ENCODE measurements around the gene LHFPL3. TPM values are rescaled to one million over a fixed set of nuclear protein-coding genes. Genes with fewer than 3 reads are reported as not detected.

Gene LHFPL3
- total and polyA plus RNA-seq, 7 donors: 0.17 to 0.55 (median 0.36) TPM; not detected in 4

DNA sequence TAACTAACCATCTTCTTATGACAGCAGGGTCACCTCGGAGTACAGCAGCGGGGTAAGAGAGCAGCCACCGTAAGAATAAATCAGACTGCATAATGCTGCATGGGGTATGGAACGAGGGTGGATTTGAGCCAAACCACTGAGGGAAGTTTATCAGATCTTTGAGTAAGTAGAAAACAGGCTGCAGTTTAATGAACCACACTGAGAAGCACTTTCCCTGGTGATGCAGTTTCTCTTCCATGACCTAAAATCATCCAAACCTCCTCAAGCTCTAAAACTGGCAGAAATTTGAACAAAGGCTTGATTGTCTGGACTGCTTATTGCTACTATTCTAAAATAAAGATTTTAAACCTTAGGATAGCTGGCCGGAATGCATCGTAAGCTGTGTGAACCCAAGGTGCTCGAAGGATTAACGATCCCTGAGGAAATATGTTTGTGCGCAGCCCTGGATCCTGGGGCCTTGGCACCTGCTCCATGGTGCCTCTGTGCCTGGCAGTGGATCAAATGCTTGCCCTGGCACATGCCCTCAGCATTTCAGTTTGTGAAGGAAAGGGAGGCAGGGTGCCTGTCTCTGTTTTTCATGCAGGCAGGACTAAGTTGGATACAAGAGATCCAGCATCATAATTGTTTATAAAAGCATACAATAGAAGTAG lies 322.7 kb downstream of the LHFPL3 start:
- Histone ChIP-seq H3K4me1 (peaks cover 0 to 27% (median 6%) of the 10 kb centered on the region in 4 donors), H3K9me3 (no peaks in the 10 kb centered on the region), H3K4me3 (no peak overlapping the region), H3K36me3 (no peaks in the 10 kb centered on the region), H3K27me3 (no peaks in the 10 kb centered on the region), H3K27ac (peak overlapping the region in 2 of 4 donors; percentile 1 to 72)
- WGBS, 2 donors: 63 to 66% methylated on average over 9 of the region's 9 CpGs
- intact Hi-C loops (cut with DNase I): no loop called here
- TF ChIP-seq POLR2AphosphoS5 (IDR thresholded peaks at IDR 0.05) (peak in 1 of 4 donors; percentile 16), POLR2A (IDR thresholded peaks at IDR 0.05) (no peak)
- peak; percentile 73 for DNase-seq

DNA sequence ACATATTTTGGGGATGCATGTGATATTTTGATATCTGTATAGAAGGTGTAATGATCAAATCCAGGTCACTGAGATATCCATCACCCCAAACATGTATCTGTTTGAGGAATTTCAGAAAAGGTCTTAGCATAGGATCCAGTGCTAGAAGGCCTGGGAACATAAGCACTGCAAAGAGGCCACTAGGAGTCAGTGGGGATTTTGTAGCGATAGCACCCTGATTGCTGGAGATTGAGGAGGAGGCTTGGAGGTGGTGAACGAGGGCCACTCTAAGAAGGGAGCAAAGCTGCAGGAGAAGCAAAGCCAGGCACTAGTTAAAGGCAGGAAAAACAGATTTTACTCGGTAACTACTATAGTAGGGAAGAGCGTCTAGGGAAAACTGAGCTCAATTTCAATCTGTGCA lies 324.0 kb downstream of the LHFPL3 start:
- Histone ChIP-seq H3K9me3 (no peaks in the 10 kb centered on the region), H3K4me3 (no peak overlapping the region), H3K36me3 (no peaks in the 10 kb centered on the region), H3K27me3 (no peaks in the 10 kb centered on the region), H3K4me1 (peaks cover 0 to 27% (median 6%) of the 10 kb centered on the region in 4 donors), H3K27ac (no peak overlapping the region)
- TF ChIP-seq POLR2AphosphoS5 (IDR thresholded peaks at IDR 0.05) (no peak), EP300 (IDR thresholded peaks at IDR 0.05) (no peak), POLR2A (IDR thresholded peaks at IDR 0.05) (no peak)
- TF ChIP-seq, protein P1, sequence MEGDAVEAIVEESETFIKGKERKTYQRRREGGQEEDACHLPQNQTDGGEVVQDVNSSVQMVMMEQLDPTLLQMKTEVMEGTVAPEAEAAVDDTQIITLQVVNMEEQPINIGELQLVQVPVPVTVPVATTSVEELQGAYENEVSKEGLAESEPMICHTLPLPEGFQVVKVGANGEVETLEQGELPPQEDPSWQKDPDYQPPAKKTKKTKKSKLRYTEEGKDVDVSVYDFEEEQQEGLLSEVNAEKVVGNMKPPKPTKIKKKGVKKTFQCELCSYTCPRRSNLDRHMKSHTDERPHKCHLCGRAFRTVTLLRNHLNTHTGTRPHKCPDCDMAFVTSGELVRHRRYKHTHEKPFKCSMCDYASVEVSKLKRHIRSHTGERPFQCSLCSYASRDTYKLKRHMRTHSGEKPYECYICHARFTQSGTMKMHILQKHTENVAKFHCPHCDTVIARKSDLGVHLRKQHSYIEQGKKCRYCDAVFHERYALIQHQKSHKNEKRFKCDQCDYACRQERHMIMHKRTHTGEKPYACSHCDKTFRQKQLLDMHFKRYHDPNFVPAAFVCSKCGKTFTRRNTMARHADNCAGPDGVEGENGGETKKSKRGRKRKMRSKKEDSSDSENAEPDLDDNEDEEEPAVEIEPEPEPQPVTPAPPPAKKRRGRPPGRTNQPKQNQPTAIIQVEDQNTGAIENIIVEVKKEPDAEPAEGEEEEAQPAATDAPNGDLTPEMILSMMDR (IDR thresholded peaks at IDR 0.05): no peak
- no peak for DNase-seq
- intact Hi-C loops (cut with DNase I): no loop called here
- 72 to 84% methylated on average over 4 of the region's 4 CpGs for WGBS, 2 donors

DNA sequence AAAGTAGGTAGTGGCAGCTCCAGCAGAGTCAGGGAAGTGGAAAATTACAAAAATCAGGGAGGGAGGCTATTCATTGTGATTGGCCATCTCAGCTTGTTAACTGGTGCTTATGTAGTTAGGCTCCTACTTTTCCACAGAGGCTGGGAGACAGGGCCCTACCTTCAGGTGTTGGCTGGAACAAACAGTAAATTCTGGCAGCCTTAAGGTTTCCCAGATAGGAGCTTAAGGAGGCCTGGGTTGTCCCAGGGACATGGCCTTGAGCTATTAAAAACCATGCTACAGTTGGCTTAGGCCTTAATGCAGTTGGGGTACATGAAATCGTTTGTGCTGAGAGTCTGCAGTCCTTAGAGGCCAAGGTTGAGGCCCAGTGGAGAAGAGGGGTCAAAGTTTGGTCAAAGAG lies 324.5 kb downstream of the LHFPL3 start:
- no peaks in the 10 kb centered on the region for H3K27me3 ChIP-seq
- DNase-seq: no peak
- H3K27ac ChIP-seq: no peak overlapping the region
- no peaks in the 10 kb centered on the region for H3K9me3 ChIP-seq
- H3K4me1 ChIP-seq: peaks cover 0 to 27% (median 6%) of the 10 kb centered on the region in 4 donors
- no peaks in the 10 kb centered on the region for H3K36me3 ChIP-seq
- no peak overlapping the region for H3K4me3 ChIP-seq
- 49 to 54% methylated on average over 1 of the region's 1 CpG for WGBS, 2 donors
- no peak for TF ChIP-seq EP300 (IDR thresholded peaks at IDR 0.05)
- intact Hi-C loops (cut with DNase I): no loop called here

DNA sequence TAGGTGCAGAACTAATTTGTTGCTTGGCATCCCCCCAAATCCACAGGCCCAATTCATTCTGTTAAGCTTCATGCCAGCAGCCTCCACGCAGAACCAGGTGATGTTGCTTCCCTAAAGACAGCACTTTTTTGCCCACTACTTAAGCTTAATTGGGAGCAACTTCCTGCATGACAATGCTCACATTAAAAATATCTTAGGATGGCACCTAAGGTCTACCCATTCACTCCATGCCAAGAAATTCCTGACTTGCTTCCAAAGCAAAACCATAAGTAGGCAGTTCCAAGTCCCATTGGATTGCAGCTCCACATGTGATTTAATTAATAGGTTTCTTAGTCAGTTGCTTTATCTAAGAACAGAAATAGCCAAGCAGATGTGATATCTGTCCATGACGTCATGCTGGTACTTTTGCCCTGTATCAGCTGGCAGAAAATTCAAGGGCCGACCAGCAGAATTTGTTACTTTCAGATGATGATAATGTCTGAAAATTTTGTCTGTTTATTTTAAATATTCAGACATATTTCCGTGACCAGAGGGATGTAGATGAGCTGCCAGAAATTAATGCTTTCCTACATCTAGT lies 325.5 kb downstream of the LHFPL3 start:
- WGBS, 2 donors: 76 to 84% methylated on average over 4 of the region's 4 CpGs
- intact Hi-C loops (cut with DNase I): no loop called here

DNA sequence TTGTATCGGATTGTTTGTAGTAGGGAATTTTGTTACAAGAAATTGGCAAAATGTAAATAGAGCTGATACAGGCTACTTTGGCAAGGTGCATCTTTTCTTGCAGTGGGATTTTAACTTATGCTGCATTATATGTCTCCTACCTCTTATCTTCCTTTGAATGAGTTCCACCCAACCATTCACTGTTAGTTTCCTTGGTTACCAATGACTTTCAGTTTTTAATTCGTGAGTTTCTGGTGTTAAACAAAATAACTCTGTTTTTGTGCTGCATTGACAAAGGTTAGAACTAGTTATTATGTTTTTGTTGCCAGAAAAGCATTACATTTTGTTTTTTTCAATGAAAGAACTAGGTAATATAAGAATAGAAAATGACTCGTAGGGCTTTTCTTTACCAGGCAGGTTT lies 327.2 kb downstream of the LHFPL3 start:
- Histone ChIP-seq H3K27me3 (no peaks in the 10 kb centered on the region), H3K27ac (no peak overlapping the region), H3K4me3 (no peak overlapping the region), H3K36me3 (no peaks in the 10 kb centered on the region), H3K4me1 (peaks cover 0 to 24% (median 6%) of the 10 kb centered on the region in 4 donors), H3K9me3 (no peaks in the 10 kb centered on the region)
- intact Hi-C loops (cut with DNase I): no loop called here
- no peak for DNase-seq
- TF ChIP-seq POLR2A (IDR thresholded peaks at IDR 0.05) (no peak), EP300 (IDR thresholded peaks at IDR 0.05) (no peak), POLR2AphosphoS5 (IDR thresholded peaks at IDR 0.05) (no peak)
- TF ChIP-seq, protein P1 (IDR thresholded peaks at IDR 0.05): no peak
- WGBS, 2 donors: 64 to 79% methylated on average over 3 of the region's 3 CpGs

More for the DNA sequence above, 325.5 kb downstream of the LHFPL3 start:
- no peak for DNase-seq
- Histone ChIP-seq H3K4me1 (peaks cover 0 to 27% (median 6%) of the 10 kb centered on the region in 4 donors), H3K9me3 (no peaks in the 10 kb centered on the region), H3K36me3 (no peaks in the 10 kb centered on the region), H3K4me3 (no peak overlapping the region), H3K27ac (no peak overlapping the region), H3K27me3 (no peaks in the 10 kb centered on the region)
- no peak for TF ChIP-seq EP300 (IDR thresholded peaks at IDR 0.05)
- no peak for TF ChIP-seq POLR2AphosphoS5 (IDR thresholded peaks at IDR 0.05)
- TF ChIP-seq, protein P1 (IDR thresholded peaks at IDR 0.05): no peak
- no peak for TF ChIP-seq POLR2A (IDR thresholded peaks at IDR 0.05)
